H1 (cell line): ENCODE data around the gene SLC16A11. TPM values are rescaled to one million over a fixed set of nuclear protein-coding genes. Genes with fewer than 3 reads are reported as not detected.

Experiments
- CTCF ChIA-PET: fragments of 300-600 bp; sonication (Branson Sonifier 250); formaldehyde crosslinking; loops from one replicate; lab custom pipeline; 2021; ENCODE audit not compliant: partially characterized antibody; lab: Charles Lee
- POLR2A ChIA-PET: fragments of 300-600 bp; sonication (Branson Sonifier 250); formaldehyde crosslinking; loops from one replicate; lab custom pipeline; 2021; ENCODE audit warnings: inconsistent platforms; ENCODE audit not compliant: partially characterized antibody; lab: Charles Lee
- DNase-seq, 2 experiments: peaks; one replicate each; pipeline versions ENCODE4 v3.0.0 to v3.0.0-alpha.2; 2010 to 2022; ENCODE audit warnings: low spot score in 2 of 2, low read depth in 1 of 2, mixed read lengths in 1 of 2
- FAIRE-seq: peaks from 2 replicates; lab custom pipeline; 2011; peaks lifted over from hg19 to GRCh38; lab: Jason Lieb, UNC
- H2AFZ ChIP-seq: 2 replicates; pipeline ENCODE4 v1.8.1; 2012; ENCODE audit warnings: low read length, inconsistent platforms
- H2AK5ac ChIP-seq: 2 replicates; pipeline ENCODE4 v1.6.1; 2013; ENCODE audit warnings: low read depth, low read length
- H2BK120ac ChIP-seq: replicated peaks from 2 replicates; pipeline ENCODE3; 2013; ENCODE audit warnings: low read depth, low read length, inconsistent platforms
- H2BK12ac ChIP-seq: 2 replicates; pipeline ENCODE4 v1.6.1; 2013; ENCODE audit warnings: low read depth, low read length
- H2BK15ac ChIP-seq: 2 replicates; pipeline ENCODE4 v1.6.1; 2013; ENCODE audit warnings: low read length
- H2BK20ac ChIP-seq: 2 replicates; pipeline ENCODE4 v1.6.1; 2013; ENCODE audit warnings: low read length
- H2BK5ac ChIP-seq: 2 replicates; pipeline ENCODE4 v1.6.1; 2013; ENCODE audit warnings: low read depth, low read length
- H3K14ac ChIP-seq: 2 replicates; pipeline ENCODE4 v1.6.1; 2013; ENCODE audit warnings: inconsistent platforms; ENCODE audit not compliant: insufficient read length
- H3K18ac ChIP-seq: 2 replicates; pipeline ENCODE4 v1.6.1; 2013; ENCODE audit warnings: low read length; ENCODE audit errors: extremely low read depth
- H3K23ac ChIP-seq: 2 replicates; pipeline ENCODE4 v1.6.1; 2013; ENCODE audit warnings: inconsistent platforms; ENCODE audit not compliant: insufficient read length
- H3K23me2 ChIP-seq: 2 replicates; pipeline ENCODE4 v1.6.1; 2013; ENCODE audit warnings: low read depth, low read length
- H3K27ac ChIP-seq: 2 replicates; pipeline ENCODE4 v1.6.1; 2011; ENCODE audit warnings: low read depth, low read length, inconsistent platforms
- H3K27me3 ChIP-seq, 4 experiments: replicated peaks in 1 of 4; 1 replicate in 1 of 4; 2 replicates in 3 of 4; pipeline versions ENCODE4 v1.6.1 to v1.8.1; 2011 to 2013; ENCODE audit warnings: low read length in 3 of 4, mild to moderate bottlenecking in 3 of 4, inconsistent platforms in 2 of 4, mixed read lengths in 2 of 4, moderate library complexity in 1 of 4; ENCODE audit not compliant: control insufficient read depth in 3 of 4, insufficient read depth in 3 of 4; ENCODE audit errors: extremely low read depth in 1 of 4
- H3K36me3 ChIP-seq, 4 experiments: 2 replicates each; pipeline versions ENCODE4 v1.6.1 to v1.8.1; 2011 to 2013; ENCODE audit warnings: mild to moderate bottlenecking in 4 of 4, low read length in 3 of 4, moderate library complexity in 2 of 4, control low read depth in 1 of 4, inconsistent platforms in 1 of 4; ENCODE audit not compliant: insufficient read depth in 4 of 4, control insufficient read depth in 2 of 4
- H3K4ac ChIP-seq: replicated peaks from 2 replicates; pipeline ENCODE3; 2013; ENCODE audit warnings: low read length, low read depth, mixed read lengths, inconsistent platforms; ENCODE audit not compliant: insufficient read length
- H3K4me1 ChIP-seq, 4 experiments: replicated peaks in 1 of 4; 1 replicate in 1 of 4; 2 replicates in 3 of 4; pipeline versions ENCODE4 v1.6.1 to v1.8.1; 2011 to 2013; ENCODE audit warnings: low read length in 3 of 4, inconsistent platforms in 2 of 4, mixed read lengths in 1 of 4; ENCODE audit not compliant: insufficient read depth in 4 of 4, control insufficient read depth in 3 of 4
- H3K4me2 ChIP-seq, 2 experiments: 2 replicates each; pipeline versions ENCODE4 v1.6.1 to v1.8.1; 2011 to 2013; ENCODE audit warnings: low read depth in 2 of 2, low read length in 2 of 2, control low read depth in 1 of 2, inconsistent platforms in 1 of 2, mild to moderate bottlenecking in 1 of 2; ENCODE audit not compliant: insufficient read depth in 1 of 2
- H3K4me3 ChIP-seq, 4 experiments: fragments of 200-600, 300-600 bp in 1 of 4; sonication (generic), shearing (Covaris generic), sonication (Bioruptor Twin) in 1 of 4; 2 replicates each; pipeline versions ENCODE4 v1.5.1 to v1.8.1; 2011 to 2016; ENCODE audit warnings: low read length in 4 of 4, low read depth in 3 of 4, control low read depth in 2 of 4, inconsistent platforms in 2 of 4, mild to moderate bottlenecking in 2 of 4, mixed read lengths in 1 of 4, moderate library complexity in 1 of 4; ENCODE audit not compliant: insufficient read depth in 2 of 4; ENCODE audit errors: extremely low read depth in 1 of 4
- H3K56ac ChIP-seq: replicated peaks from 2 replicates; pipeline ENCODE3; 2013; ENCODE audit warnings: low read depth, mild to moderate bottlenecking, mixed read lengths, low read length, inconsistent platforms; ENCODE audit not compliant: insufficient read length
- H3K79me1 ChIP-seq: 2 replicates; pipeline ENCODE4 v1.6.1; 2013; ENCODE audit warnings: low read depth, low read length, control low read depth
- H3K79me2 ChIP-seq, 2 experiments: 2 replicates each; pipeline versions ENCODE4 v1.6.1 to v1.8.1; 2012 to 2013; ENCODE audit warnings: low read length in 2 of 2, mild to moderate bottlenecking in 2 of 2, inconsistent platforms in 1 of 2; ENCODE audit not compliant: insufficient read depth in 2 of 2, control insufficient read depth in 1 of 2
- H3K9ac ChIP-seq, 4 experiments: replicated peaks in 1 of 4; 1 replicate in 1 of 4; 2 replicates in 3 of 4; pipeline versions ENCODE4 v1.6.1 to v1.8.1; 2011 to 2013; ENCODE audit warnings: low read depth in 3 of 4, low read length in 3 of 4, control low read depth in 2 of 4, mild to moderate bottlenecking in 2 of 4, moderate library complexity in 2 of 4, inconsistent platforms in 1 of 4; ENCODE audit errors: extremely low read depth in 1 of 4
- H3K9me3 ChIP-seq, 2 experiments: 2 replicates each; pipeline versions ENCODE4 v1.6.1 to v1.8.1; 2012 to 2013; ENCODE audit warnings: mild to moderate bottlenecking in 2 of 2, moderate library complexity in 2 of 2, control low read depth in 1 of 2, inconsistent platforms in 1 of 2, low read depth in 1 of 2, low read length in 1 of 2, mixed read lengths in 1 of 2; ENCODE audit not compliant: insufficient read depth in 2 of 2
- H4K20me1 ChIP-seq, 2 experiments: replicated peaks in 1 of 2; 2 replicates each; pipeline versions ENCODE3 to v1.8.1; 2011 to 2013; ENCODE audit warnings: inconsistent platforms in 2 of 2, low read length in 2 of 2, mild to moderate bottlenecking in 1 of 2; ENCODE audit not compliant: insufficient read depth in 2 of 2, control insufficient read depth in 1 of 2
- H4K5ac ChIP-seq: 2 replicates; pipeline ENCODE4 v1.6.1; 2013; ENCODE audit warnings: low read length, low read depth, mixed read lengths, inconsistent platforms; ENCODE audit not compliant: insufficient read length
- H4K8ac ChIP-seq: 2 replicates; pipeline ENCODE4 v1.8.0; 2013; ENCODE audit warnings: mild to moderate bottlenecking, moderate library complexity, low read length, inconsistent platforms; ENCODE audit not compliant: insufficient read depth; ENCODE audit errors: extremely low read depth
- H4K91ac ChIP-seq: replicated peaks from 2 replicates; pipeline ENCODE3; 2013; ENCODE audit warnings: low read length, mixed read lengths, inconsistent platforms; ENCODE audit not compliant: insufficient read length
- CHD1 ChIP-seq: IDR thresholded peaks from 2 replicates; pipeline ENCODE4 v1.6.1; 2012; ENCODE audit warnings: low read depth, low read length, improper control_type of control experiment
- WGBS, 2 experiments: shearing (Covaris generic) in 1 of 2; methylation state at CpG; one replicate each; pipeline versions ENCODE4 v1.1.6 to v1.1.7; 2013 to 2015; ENCODE audit warnings: low lambda C conversion rate in 2 of 2, mixed read lengths in 2 of 2, inconsistent platforms in 1 of 2, low coverage in 1 of 2, missing lambda C conversion rate in 1 of 2; ENCODE audit not compliant: insufficient replicate concordance in 2 of 2, insufficient coverage in 1 of 2, insufficient read length in 1 of 2; ENCODE audit errors: extremely low coverage in 1 of 2, missing lambda C conversion rate in 1 of 2; 5-methylcytosine and 5-hydroxymethylcytosine counted together
- polyA plus RNA-seq, 7 experiments: library from polyadenylated mRNA; depleted of rRNA in 3 of 7; stranded (reverse) in 5 of 7; unstranded in 2 of 7; fragments of >200 nt in 5 of 7; fragments of 200-250 nt in 2 of 7; gene quantifications; 1 replicate in 5 of 7; 2 replicates in 1 of 7; 4 replicates in 1 of 7; pipeline versions ENCODE4 v1.2.1 to v1.2.3, GENCODE V29; 2011 to 2013; ENCODE audit warnings: missing spikeins in 2 of 7, mixed read lengths in 2 of 7
- total RNA-seq: library from RNA; stranded (reverse); fragmentation: NEBNext Ultra II Directional; extraction: Animal tissue kit (Norgen Biotek cat#: 25700); gene quantifications from 2 replicates; pipeline ENCODE4 v1.2.1, GENCODE V29; 2021

The SLC16A11 gene
- total and polyA plus RNA-seq, 2 of the 8 experiments (the other 6 are each of a cell fraction or from before 2014, with no cell fraction given) = 0.35 to 0.39 TPM

GRCh38 chr17:7010523-7010922, 33.4 kb downstream of the SLC16A11 start:
- H3K27me3 ChIP-seq = no peaks in the 10 kb centered on the region
- H3K27ac ChIP-seq = no peak overlapping the region
- no peak overlapping the region for H2BK5ac ChIP-seq
- H3K4me1 ChIP-seq = peaks cover 0 to 17% (median 10%) of the 10 kb centered on the region in 4 experiments; a peak in 6 of 7 replicates
- H3K18ac ChIP-seq = no peak overlapping the region
- POLR2A ChIA-PET = no interaction called here
- no peak for DNase-seq
- peaks cover 7% of the 10 kb centered on the region; the same call in 1 of the 2 replicates for H3K79me1 ChIP-seq
- H3K14ac ChIP-seq = no peak overlapping the region
- H2BK15ac ChIP-seq = no peak overlapping the region
- H3K4ac ChIP-seq = no peak overlapping the region
- FAIRE-seq = no peak
- H3K9me3 ChIP-seq = no peaks in the 10 kb centered on the region
- H4K8ac ChIP-seq = no peak overlapping the region
- no peak overlapping the region for H2AFZ ChIP-seq
- CTCF ChIA-PET = interaction anchor here (1.2 to 1.8 kb wide), 2 partner anchors 11 to 96 kb away, joined by 6 to 7 read pairs; no protein-coding TSS in a partner anchor
- WGBS, 2 experiments = 93% methylated on average over 2 of the region's 2 CpGs; no CpG with 5 or more reads in 1 of the 2 experiments
- H3K4me3 ChIP-seq = no peak overlapping the region
- no peak overlapping the region for H2AK5ac ChIP-seq
- H2BK20ac ChIP-seq = no peak overlapping the region
- H4K20me1 ChIP-seq = peaks cover 4 to 5% of the 10 kb centered on the region in 2 experiments
- no peak overlapping the region for H2BK120ac ChIP-seq
- H3K79me2 ChIP-seq = peaks cover 0 to 38% of the 10 kb centered on the region in 2 experiments; a peak in 3 of 4 replicates
- H3K23ac ChIP-seq = no peak overlapping the region
- no peak overlapping the region for H3K56ac ChIP-seq
- no peak overlapping the region for H2BK12ac ChIP-seq
- no peak overlapping the region; a peak in 1 of 4 replicates for H3K4me2 ChIP-seq
- H4K91ac ChIP-seq = no peak overlapping the region
- H3K36me3 ChIP-seq = no peaks in the 10 kb centered on the region; a peak in 1 of 8 replicates
- peaks cover 14% of the 10 kb centered on the region for H3K23me2 ChIP-seq
- H4K5ac ChIP-seq = no peak overlapping the region
- H3K9ac ChIP-seq = no peak overlapping the region
- TF ChIP-seq CHD1 = no peak
